Medulla oblongata (tissue), 1 donor: Measurements from ENCODE around the gene BTBD1.
"Not testable (repeated sequence)": the region's sequence is repeated elsewhere in the genome, so short reads cannot be mapped to it uniquely, and the experiment has no call there.

Experiments used
- DNase-seq: peaks from one replicate; pipeline ENCODE4 v3.0.0-alpha.2; 2015; ENCODE audit errors: extremely low spot score

BTBD1 gene

GRCh38 chr15:83057696-83058376 is 9.2 kb downstream of the BTBD1 start:
- peak; percentile 19 for DNase-seq

GRCh38 chr15:83057002-83057401 is 10.1 kb downstream of the BTBD1 start:
- DNase-seq: no peak

GRCh38 chr15:83053151-83053550 is 13.9 kb downstream of the BTBD1 start:
- no peak for DNase-seq

- DNase-seq: no peak
Observed at GRCh38 chr15:83046558-83047127, 20.4 kb downstream of the BTBD1 start.

GRCh38 chr15:83044156-83044555 is 22.9 kb downstream of the BTBD1 start:
- no peak for DNase-seq

GRCh38 chr15:83039206-83039605 is 27.8 kb downstream of the BTBD1 start:
- no peak for DNase-seq

- DNase-seq: no peak
Observed at GRCh38 chr15:83036253-83036652, 30.8 kb downstream of the BTBD1 start.

GRCh38 chr15:83031234-83031633 is 35.8 kb downstream of the BTBD1 start:
- DNase-seq: not testable (repeated sequence)

- DNase-seq: no peak
Observed at GRCh38 chr15:83030021-83030420, 37.0 kb downstream of the BTBD1 start.

GRCh38 chr15:83018436-83018835 is 48.6 kb downstream of the BTBD1 start:
- DNase-seq: peak; percentile 10

- DNase-seq: no peak
Observed at GRCh38 chr15:83016906-83017305, 50.1 kb downstream of the BTBD1 start.

- DNase-seq: no peak
Observed at GRCh38 chr15:83015361-83015760, 51.7 kb downstream of the BTBD1 start.

GRCh38 chr15:83014205-83014653 is 52.8 kb downstream of the BTBD1 start:
- no peak for DNase-seq

GRCh38 chr15:83012636-83013035 is 54.4 kb downstream of the BTBD1 start:
- DNase-seq: no peak

GRCh38 chr15:83012076-83012426 is 55.0 kb downstream of the BTBD1 start:
- no peak for DNase-seq

- peak; percentile 95 for DNase-seq
Observed at GRCh38 chr15:83011271-83012075, 55.6 kb downstream of the BTBD1 start, which contains the start of gene C15orf40. TSS of gene C15orf40 (minus strand) at chr15:83011639. CDS start at chr15:83011607, 32 bp downstream.

- DNase-seq: peak; percentile 87
Observed at GRCh38 chr15:83010709-83011270, 56.3 kb downstream of the BTBD1 start.

GRCh38 chr15:83000672-83001031 is 66.4 kb downstream of the BTBD1 start:
- DNase-seq: not testable (repeated sequence)

GRCh38 chr15:82999905-83000671 is 67.0 kb downstream of the BTBD1 start:
- DNase-seq: peak; percentile 67

GRCh38 chr15:82999426-82999825 is 67.6 kb downstream of the BTBD1 start:
- no peak for DNase-seq

- DNase-seq: no peak
Observed at GRCh38 chr15:82995938-82996337, 71.1 kb downstream of the BTBD1 start.

- DNase-seq: no peak
Observed at GRCh38 chr15:82995076-82995475, 72.0 kb downstream of the BTBD1 start.
